Lower leg skin (tissue), 4 donors: ENCODE measurements around the gene ZNF19. TPM values are rescaled to one million over a fixed set of nuclear protein-coding genes. Genes with fewer than 3 reads are reported as not detected.

ENCODE experiments used
- DNase-seq, 2 donors: peaks; one replicate each; pipeline ENCODE4 v3.0.0-alpha.2; 2019; ENCODE audit warnings: low spot score in 2 of 2
- H3K4me3 ChIP-seq: fragments of 200-600 bp; sonication (generic); 2 replicates; pipeline ENCODE4 v1.5.1; 2017; ENCODE audit warnings: mild to moderate bottlenecking, low read depth; ENCODE audit not compliant: poor library complexity, severe bottlenecking
- POLR2A ChIP-seq, 2 donors: fragments of 450-650 bp; IDR thresholded peaks; one replicate each; pipeline ENCODE4 v1.6.1; 2016 to 2017; ENCODE audit warnings: antibody characterized with exemption in 2 of 2, mild to moderate bottlenecking in 1 of 2, moderate library complexity in 1 of 2
- WGBS, 2 donors: methylation state at CpG; one replicate each; pipeline ENCODE4 v1.1.5; 2018; 5-methylcytosine and 5-hydroxymethylcytosine counted together
- intact Hi-C: fragments of 100-400 bp; cut with DNase I; formaldehyde crosslinking; loops from one replicate; pipeline ENCODE4 v1.15.0; 2023; ENCODE audit warnings: low total_unique reads
- total RNA-seq, 4 donors: library from RNA; depleted of rRNA; stranded (reverse); fragments of >200 nt; gene quantifications; one replicate each; pipeline ENCODE4 v1.1.0, GENCODE V29; 2016
- TF ChIP-seq, protein P1 (sequence below), 3 donors: fragments of 450-650 bp; IDR thresholded peaks; one replicate each; pipeline ENCODE4 v1.5.1; 2016; ENCODE audit warnings: antibody characterized with exemption in 3 of 3, mild to moderate bottlenecking in 3 of 3, moderate library complexity in 2 of 3

ZNF19 gene
- total RNA-seq, 4 donors from 2014 or later = 0.84 to 4.2 (median 2.5) TPM

DNA sequence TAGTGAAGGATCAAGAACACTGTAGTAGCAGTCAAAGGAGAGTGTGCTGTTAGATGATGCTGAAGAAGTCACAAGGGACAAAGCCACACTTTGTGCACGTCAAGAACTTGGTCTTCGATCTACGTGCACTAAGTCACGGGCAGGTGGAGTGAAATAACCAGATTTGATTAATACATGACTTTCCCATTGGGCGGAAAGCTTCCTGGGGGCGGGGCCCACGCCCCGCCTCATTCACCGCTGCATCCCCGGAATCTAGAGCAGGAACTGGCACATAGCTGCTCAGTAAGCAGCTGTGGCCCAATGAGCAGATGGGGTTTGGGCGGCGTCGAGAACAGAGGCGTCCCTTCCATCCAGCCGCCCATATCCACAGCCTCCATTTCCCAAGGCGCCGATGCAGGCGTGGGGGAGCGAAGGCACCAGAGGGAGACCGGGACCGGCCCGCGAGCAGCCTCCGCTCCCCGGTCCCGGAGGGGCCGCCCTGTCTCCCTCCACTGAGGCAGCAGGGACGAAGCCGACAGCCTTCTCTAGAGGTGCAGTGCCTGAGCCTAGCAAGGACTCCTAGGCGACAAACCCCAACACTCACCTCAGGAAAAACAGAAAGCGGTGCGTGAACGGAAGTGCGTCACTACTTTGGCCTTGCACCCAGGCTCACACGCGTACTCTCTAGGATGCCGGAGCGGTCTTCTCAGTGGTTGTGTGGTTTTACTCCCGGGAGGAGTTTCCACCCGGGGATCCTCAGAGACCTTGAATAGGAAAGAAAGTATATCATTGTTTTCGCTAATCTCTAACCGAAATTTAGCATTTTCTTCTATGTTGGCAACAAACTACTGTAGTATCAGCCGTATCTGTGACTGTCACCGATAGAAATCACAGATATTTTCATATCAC, 4.9 kb downstream of the ZNF19 start:
- DNase-seq = peak; percentile 88 to 96
- peak overlapping the region; percentile 95 for H3K4me3 ChIP-seq
- intact Hi-C loops = no loop called here
- no peak for TF ChIP-seq POLR2A (IDR thresholded peaks at IDR 0.05)
- TF ChIP-seq, protein P1, sequence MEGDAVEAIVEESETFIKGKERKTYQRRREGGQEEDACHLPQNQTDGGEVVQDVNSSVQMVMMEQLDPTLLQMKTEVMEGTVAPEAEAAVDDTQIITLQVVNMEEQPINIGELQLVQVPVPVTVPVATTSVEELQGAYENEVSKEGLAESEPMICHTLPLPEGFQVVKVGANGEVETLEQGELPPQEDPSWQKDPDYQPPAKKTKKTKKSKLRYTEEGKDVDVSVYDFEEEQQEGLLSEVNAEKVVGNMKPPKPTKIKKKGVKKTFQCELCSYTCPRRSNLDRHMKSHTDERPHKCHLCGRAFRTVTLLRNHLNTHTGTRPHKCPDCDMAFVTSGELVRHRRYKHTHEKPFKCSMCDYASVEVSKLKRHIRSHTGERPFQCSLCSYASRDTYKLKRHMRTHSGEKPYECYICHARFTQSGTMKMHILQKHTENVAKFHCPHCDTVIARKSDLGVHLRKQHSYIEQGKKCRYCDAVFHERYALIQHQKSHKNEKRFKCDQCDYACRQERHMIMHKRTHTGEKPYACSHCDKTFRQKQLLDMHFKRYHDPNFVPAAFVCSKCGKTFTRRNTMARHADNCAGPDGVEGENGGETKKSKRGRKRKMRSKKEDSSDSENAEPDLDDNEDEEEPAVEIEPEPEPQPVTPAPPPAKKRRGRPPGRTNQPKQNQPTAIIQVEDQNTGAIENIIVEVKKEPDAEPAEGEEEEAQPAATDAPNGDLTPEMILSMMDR (IDR thresholded peaks at IDR 0.05) = no peak
- WGBS, 2 donors = 0% methylated on average over 43 to 44 of the region's 44 CpGs

DNA sequence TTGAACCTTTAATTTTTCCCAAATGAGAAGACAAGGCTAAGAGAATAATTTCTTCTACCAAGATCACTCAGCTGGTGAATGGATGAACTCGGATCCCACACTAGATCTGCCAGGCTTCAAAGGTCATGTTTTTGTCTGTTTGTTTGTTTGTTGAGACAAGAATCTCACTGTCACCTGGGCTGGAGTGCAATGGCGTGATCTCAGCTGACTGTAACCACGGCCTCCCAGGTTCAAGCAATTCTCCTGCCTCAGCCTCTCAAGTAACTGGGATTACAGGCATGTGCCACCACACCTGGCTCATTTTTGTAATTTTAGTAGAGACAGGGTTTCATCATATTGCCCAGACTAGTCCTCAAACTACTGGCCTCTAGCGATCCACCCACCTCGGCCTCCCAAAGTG, 6.6 kb downstream of the ZNF19 start:
- TF ChIP-seq, protein P1 (IDR thresholded peaks at IDR 0.05) = no peak
- no peak for TF ChIP-seq POLR2A (IDR thresholded peaks at IDR 0.05)
- intact Hi-C loops = no loop called here
- 85 to 92% methylated on average over 5 of the region's 5 CpGs for WGBS, 2 donors
- H3K4me3 ChIP-seq = no peak overlapping the region
- no peak for DNase-seq

DNA sequence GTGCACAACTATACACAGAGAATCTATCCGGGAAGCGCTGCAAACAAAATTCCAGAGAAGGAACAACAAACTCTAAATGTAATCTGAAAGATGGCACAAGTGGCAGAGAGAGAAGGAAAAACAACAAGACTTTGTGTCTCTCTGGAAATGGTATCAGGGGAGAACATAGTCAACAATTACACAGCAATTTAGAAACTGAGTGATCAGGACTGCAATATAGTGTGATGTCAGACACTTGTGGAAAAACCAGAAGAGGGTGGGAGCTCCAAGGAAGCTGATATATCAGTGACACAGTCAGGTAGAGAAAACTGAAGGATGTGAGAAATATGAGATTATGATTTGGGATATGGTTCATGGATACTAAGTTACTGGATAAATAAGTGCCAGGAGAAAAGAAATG, 8.2 kb downstream of the ZNF19 start:
- WGBS, 2 donors = 92 to 93% methylated on average over 2 of the region's 2 CpGs

DNA sequence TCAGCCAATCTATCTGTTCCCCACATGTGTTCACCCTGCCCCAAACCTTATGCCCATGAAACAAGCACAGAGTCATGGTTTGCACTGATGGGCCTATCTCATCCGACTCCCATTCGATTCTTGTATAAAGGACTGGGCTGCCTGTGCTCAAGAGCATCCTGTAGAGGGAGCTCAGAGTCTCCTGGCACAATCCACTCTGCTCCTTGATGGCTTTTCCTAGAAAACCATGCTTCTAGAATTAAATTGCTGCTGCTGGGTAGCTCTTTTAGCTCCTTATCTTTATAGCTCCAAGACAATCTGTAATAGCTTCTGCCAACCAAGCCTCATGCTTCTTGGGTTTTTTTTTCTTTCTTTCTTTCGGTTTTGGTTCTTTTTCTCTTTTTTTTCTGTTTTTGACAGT, 9.7 kb downstream of the ZNF19 start:
- DNase-seq = no peak
- WGBS, 2 donors = 49 to 66% methylated on average over 3 of the region's 3 CpGs
- TF ChIP-seq, protein P1 (IDR thresholded peaks at IDR 0.05) = no peak
- no peak for TF ChIP-seq POLR2A (IDR thresholded peaks at IDR 0.05)
- H3K4me3 ChIP-seq = no peak overlapping the region
- intact Hi-C loops = no loop called here

More for the DNA sequence above, 8.2 kb downstream of the ZNF19 start:
- no peak for DNase-seq
- H3K4me3 ChIP-seq = no peak overlapping the region
- TF ChIP-seq, protein P1 (IDR thresholded peaks at IDR 0.05) = no peak
- intact Hi-C loops = no loop called here

DNA sequence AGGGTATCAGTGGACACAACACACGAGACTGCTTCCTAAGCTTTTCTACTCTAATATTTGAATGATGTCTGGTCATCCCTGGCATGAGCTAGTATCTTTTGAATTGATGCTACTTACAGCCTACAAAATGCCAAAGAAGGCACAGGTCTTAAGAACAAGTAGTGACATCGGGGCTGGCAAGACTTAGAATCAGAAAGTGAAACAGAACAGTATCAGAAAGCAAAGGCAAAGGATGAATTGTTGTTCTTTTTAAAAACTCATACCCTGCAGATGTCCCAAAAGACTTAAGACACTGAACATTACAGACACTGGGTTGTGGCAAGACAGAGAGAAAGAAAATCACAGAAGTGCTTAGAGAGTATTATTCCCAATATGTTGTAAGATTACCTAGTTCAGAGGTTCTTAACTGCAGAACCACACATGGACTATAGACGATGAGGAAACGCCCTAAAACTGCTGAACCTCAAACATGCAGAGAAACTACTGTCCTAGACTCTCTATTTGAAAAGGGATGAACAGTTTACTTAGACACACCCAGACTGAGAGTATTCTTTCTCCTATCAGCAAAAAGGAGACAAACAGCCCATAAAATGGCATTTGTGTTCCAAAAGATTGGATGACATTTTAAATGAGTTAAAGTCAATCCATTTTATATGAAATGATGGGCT, 12.5 kb downstream of the ZNF19 start:
- WGBS, 2 donors = 96 to 98% methylated on average over 4 of the region's 4 CpGs
- DNase-seq = no peak
- TF ChIP-seq, protein P1 (IDR thresholded peaks at IDR 0.05) = no peak
- no peak for TF ChIP-seq POLR2A (IDR thresholded peaks at IDR 0.05)
- no peak overlapping the region for H3K4me3 ChIP-seq
- intact Hi-C loops = no loop called here
